Measurements from ENCODE around the gene STEAP1. TPM values are rescaled to one million over a fixed set of nuclear protein-coding genes. Genes with fewer than 3 reads are reported as not detected.

The STEAP1 gene
- total RNA-seq, 1 experiment from 2014 or later: 21.2 TPM

DNA sequence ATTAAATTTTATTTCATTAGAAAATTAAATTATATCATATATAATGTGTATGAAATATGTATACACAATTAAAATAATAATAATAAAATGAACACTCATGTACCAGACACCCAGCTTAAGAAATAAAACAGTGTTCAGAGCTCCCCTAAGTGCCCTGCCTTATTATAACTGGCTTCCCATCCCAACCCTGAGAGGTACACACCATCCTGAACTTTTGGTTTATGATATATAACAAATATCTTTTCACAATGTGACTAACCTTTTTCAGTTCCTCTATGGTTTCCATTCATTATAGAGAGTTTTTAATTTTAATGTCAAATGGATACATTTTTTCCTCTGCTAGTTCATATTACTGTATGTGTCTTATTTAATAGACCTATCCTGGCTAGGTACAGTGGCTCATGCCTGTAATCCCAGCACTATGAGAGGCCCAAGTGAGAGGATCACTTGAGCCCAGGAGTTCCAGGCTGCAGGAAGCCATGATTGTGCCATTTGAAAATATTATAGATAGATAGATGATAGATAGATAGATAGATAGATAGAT lies 33.3 kb downstream of the STEAP1 start:
- Histone ChIP-seq H3K9ac (ENCODE audit: low read length) (no peak overlapping the region), H3K9me2 (replicated peaks; ENCODE audit: low read length) (no peaks in the 10 kb centered on the region), H3F3A (ENCODE audit: low read length, unreplicated experiment) (no peaks in the 10 kb centered on the region), H3K4me2 (ENCODE audit: low read length) (no peak overlapping the region), H3K4me3 (ENCODE audit: low read length) (no peak overlapping the region), H3K27ac (ENCODE audit: low read length) (no peak overlapping the region), H3K9me3 (ENCODE audit: low read length) (no peaks in the 10 kb centered on the region), H3K4me1 (ENCODE audit: insufficient read depth, low read length) (no peaks in the 10 kb centered on the region; the same call in 1 of the 2 replicates), H3K36me3 (ENCODE audit: low read depth, low read length) (no peaks in the 10 kb centered on the region), H3K27me3 (ENCODE audit: low read length) (no peaks in the 10 kb centered on the region), H4K20me1 (ENCODE audit: low read length) (no peaks in the 10 kb centered on the region), H3K79me2 (ENCODE audit: low read length) (no peaks in the 10 kb centered on the region), H2AFZ (ENCODE audit: low read length) (no peak overlapping the region)
- no peak for DNase-seq
- intact Hi-C loops (cut with micrococcal nuclease): no loop called here
- no peak for ATAC-seq
- BruUV-seq (replicated peaks): no TSS peak
- ChIA-PET CTCF (interaction anchor here (0.6 kb wide), 1 partner anchor 46 kb away, joined by 3 read pairs; no protein-coding TSS in a partner anchor), POLR2A (ENCODE audit: unreplicated experiment) (interaction anchor here (1.0 kb wide), 1 partner anchor 9 kb away, joined by 9 read pairs; no protein-coding TSS in a partner anchor)
- TF ChIP-seq EZH2 (IDR thresholded peaks at IDR 0.05; ENCODE audit: low read length, unreplicated experiment) (no peak), EZH2phosphoT487 (IDR thresholded peaks at IDR 0.05; ENCODE audit: borderline replicate concordance, low read length) (no peak)
- TF ChIP-seq, protein P1, sequence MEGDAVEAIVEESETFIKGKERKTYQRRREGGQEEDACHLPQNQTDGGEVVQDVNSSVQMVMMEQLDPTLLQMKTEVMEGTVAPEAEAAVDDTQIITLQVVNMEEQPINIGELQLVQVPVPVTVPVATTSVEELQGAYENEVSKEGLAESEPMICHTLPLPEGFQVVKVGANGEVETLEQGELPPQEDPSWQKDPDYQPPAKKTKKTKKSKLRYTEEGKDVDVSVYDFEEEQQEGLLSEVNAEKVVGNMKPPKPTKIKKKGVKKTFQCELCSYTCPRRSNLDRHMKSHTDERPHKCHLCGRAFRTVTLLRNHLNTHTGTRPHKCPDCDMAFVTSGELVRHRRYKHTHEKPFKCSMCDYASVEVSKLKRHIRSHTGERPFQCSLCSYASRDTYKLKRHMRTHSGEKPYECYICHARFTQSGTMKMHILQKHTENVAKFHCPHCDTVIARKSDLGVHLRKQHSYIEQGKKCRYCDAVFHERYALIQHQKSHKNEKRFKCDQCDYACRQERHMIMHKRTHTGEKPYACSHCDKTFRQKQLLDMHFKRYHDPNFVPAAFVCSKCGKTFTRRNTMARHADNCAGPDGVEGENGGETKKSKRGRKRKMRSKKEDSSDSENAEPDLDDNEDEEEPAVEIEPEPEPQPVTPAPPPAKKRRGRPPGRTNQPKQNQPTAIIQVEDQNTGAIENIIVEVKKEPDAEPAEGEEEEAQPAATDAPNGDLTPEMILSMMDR (conservative IDR thresholded peaks at IDR 0.05; ENCODE audit: low read depth, low read length): no peak

DNA sequence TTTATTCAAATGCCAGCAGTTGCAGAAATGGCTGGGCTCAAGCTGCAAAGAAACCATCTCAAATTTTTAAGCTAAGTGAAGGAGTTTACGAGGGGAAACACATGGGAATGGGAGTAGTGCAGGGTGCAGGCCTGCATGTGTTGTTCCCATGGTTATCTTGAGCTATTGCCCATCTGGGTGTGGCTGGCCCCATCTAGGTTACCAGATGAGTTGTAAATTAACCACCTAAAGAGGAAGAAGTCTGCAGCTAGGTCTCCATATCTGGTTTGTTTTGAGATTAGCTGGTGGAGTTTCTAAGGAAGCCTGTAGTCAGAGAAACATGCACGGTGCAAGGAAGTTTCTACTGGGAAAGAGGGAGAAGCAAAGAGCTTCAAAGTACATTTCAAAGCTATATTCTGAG lies 34.0 kb downstream of the STEAP1 start:
- TF ChIP-seq, protein P1 (conservative IDR thresholded peaks at IDR 0.05; ENCODE audit: low read depth, low read length): no peak
- POLR2A ChIA-PET (ENCODE audit: unreplicated experiment): interaction anchor here (1.0 kb wide), 1 partner anchor 10 kb away, joined by 9 read pairs; no protein-coding TSS in a partner anchor
- no peak for DNase-seq

DNA sequence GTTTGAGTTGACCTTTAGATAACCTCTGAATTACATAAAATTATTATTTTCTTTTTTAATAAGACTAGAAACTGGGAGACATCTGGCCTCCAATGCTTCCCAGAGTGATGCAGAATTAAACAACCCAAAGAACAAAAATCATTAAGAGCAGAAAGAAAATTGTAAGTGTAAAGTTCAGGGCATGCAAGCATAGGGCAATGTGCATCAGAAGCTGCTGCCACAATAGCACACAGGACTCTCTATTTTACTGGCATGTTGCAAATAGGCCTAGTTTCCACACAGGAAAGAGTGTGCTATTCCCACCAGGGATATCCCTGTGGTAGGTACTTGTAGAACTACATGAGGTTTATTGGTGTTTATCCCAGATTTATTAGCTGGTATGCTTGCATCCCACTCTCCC lies 36.7 kb downstream of the STEAP1 start:
- Histone ChIP-seq H2AFZ (ENCODE audit: low read length) (no peak overlapping the region), H4K20me1 (ENCODE audit: low read length) (no peaks in the 10 kb centered on the region), H3K9me3 (ENCODE audit: low read length) (no peaks in the 10 kb centered on the region), H3K9me2 (replicated peaks; ENCODE audit: low read length) (no peaks in the 10 kb centered on the region), H3K27me3 (ENCODE audit: low read length) (no peaks in the 10 kb centered on the region), H3K4me2 (ENCODE audit: low read length) (no peak overlapping the region), H3F3A (ENCODE audit: low read length, unreplicated experiment) (no peaks in the 10 kb centered on the region), H3K36me3 (ENCODE audit: low read depth, low read length) (no peaks in the 10 kb centered on the region), H3K4me1 (ENCODE audit: insufficient read depth, low read length) (no peaks in the 10 kb centered on the region), H3K4me3 (ENCODE audit: low read length) (no peak overlapping the region), H3K79me2 (ENCODE audit: low read length) (no peaks in the 10 kb centered on the region), H3K9ac (ENCODE audit: low read length) (no peak overlapping the region), H3K27ac (ENCODE audit: low read length) (no peak overlapping the region)
- intact Hi-C loops (cut with micrococcal nuclease): no loop called here
- no peak for DNase-seq
- BruUV-seq (replicated peaks): no TSS peak
- no peak for TF ChIP-seq EZH2phosphoT487 (IDR thresholded peaks at IDR 0.05; ENCODE audit: borderline replicate concordance, low read length)
- TF ChIP-seq, protein P1 (conservative IDR thresholded peaks at IDR 0.05; ENCODE audit: low read depth, low read length): no peak
- TF ChIP-seq EZH2 (IDR thresholded peaks at IDR 0.05; ENCODE audit: low read length, unreplicated experiment): no peak
- ChIA-PET CTCF (no interaction called here), POLR2A (ENCODE audit: unreplicated experiment) (interaction anchor here (0.6 kb wide), 2 partner anchors 50 to 86 kb away, joined by 3 to 4 read pairs; no protein-coding TSS in a partner anchor)
- no peak for ATAC-seq

More for the DNA sequence above, 34.0 kb downstream of the STEAP1 start:
- Histone ChIP-seq H3K4me3 (ENCODE audit: low read length) (no peak overlapping the region), H3K4me1 (ENCODE audit: insufficient read depth, low read length) (no peaks in the 10 kb centered on the region; the same call in 1 of the 2 replicates), H3K79me2 (ENCODE audit: low read length) (no peaks in the 10 kb centered on the region), H3K36me3 (ENCODE audit: low read depth, low read length) (no peaks in the 10 kb centered on the region), H4K20me1 (ENCODE audit: low read length) (no peaks in the 10 kb centered on the region), H2AFZ (ENCODE audit: low read length) (no peak overlapping the region), H3K9ac (ENCODE audit: low read length) (no peak overlapping the region), H3K4me2 (ENCODE audit: low read length) (no peak overlapping the region), H3K9me2 (replicated peaks; ENCODE audit: low read length) (no peaks in the 10 kb centered on the region), H3K27ac (ENCODE audit: low read length) (no peak overlapping the region), H3K27me3 (ENCODE audit: low read length) (no peaks in the 10 kb centered on the region), H3F3A (ENCODE audit: low read length, unreplicated experiment) (no peaks in the 10 kb centered on the region), H3K9me3 (ENCODE audit: low read length) (no peaks in the 10 kb centered on the region)
- intact Hi-C loops (cut with micrococcal nuclease): no loop called here
- no TSS peak for BruUV-seq (replicated peaks)
- CTCF ChIA-PET: no interaction called here
- ATAC-seq: peak; percentile 33; the same call in 1 of the 2 replicates

Measured in PC-3 (cell line).